ENCODE data around the gene NAP1L1.

- no peak for TF ChIP-seq CTCF (IDR thresholded peaks at IDR 0.05; ENCODE audit: insufficient read depth, low read length)
- TF ChIP-seq GABPA (IDR thresholded peaks at IDR 0.05; ENCODE audit: low read depth), result no peak
- TF ChIP-seq REST (IDR thresholded peaks at IDR 0.05; ENCODE audit: insufficient replicate concordance, low read depth), result no peak
- no peak for TF ChIP-seq POLR2AphosphoS5 (IDR thresholded peaks at IDR 0.05; ENCODE audit: low read depth)
- TF ChIP-seq SPI1 (IDR thresholded peaks at IDR 0.05; ENCODE audit: borderline replicate concordance, low read depth), result no peak
These were observed 62.0 kb downstream of the NAP1L1 start for GRCh38 chr12:76022506-76022905.
